Stomach (tissue), 4 donors: ENCODE data around the gene GFM1.

Experiments used
- POLR2A ChIP-seq, 4 donors: fragments of 450-650 bp; IDR thresholded peaks; one replicate each; pipeline ENCODE4 v1.6.1; 2016; ENCODE audit warnings: antibody characterized with exemption in 4 of 4, control low read depth in 2 of 4, mild to moderate bottlenecking in 1 of 4, moderate library complexity in 1 of 4
- POLR2AphosphoS5 ChIP-seq, 3 donors: sonication (generic); formaldehyde crosslinking; IDR thresholded peaks; one replicate each; pipeline ENCODE4 v1.6.1; 2016; ENCODE audit warnings: antibody characterized with exemption in 3 of 3
- TF ChIP-seq, protein P1 (sequence below), 7 experiments: fragments of 450-650 bp in 4 of 7; fragments of 200-600 bp in 3 of 7; sonication (generic) in 3 of 7; IDR thresholded peaks; one replicate each; pipeline ENCODE4 v1.5.1; 2016 to 2019; ENCODE audit warnings: antibody characterized with exemption in 7 of 7, control low read depth in 2 of 7, mild to moderate bottlenecking in 1 of 7

DNA sequence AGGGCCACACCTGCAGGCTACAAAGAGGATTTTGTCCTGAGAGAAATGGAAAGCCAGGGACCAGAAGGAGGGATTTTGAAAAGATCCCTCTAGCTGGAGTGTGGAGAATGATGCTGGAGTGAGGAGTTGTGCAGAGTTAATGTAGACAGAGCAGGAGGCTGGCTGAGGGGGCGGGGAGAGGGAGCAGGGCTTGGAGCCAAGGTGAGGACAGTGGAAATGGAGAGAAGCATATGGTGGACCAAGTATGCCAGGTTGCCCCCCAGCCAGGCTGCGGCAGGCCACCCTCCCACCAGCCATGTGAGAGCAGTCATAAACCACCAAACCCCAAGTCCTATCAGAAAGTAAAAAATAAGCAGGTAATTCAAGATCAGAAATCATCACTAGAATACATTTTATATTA lies 73.2 kb downstream of the GFM1 start:
- no peak for TF ChIP-seq POLR2AphosphoS5 (IDR thresholded peaks at IDR 0.05)
- TF ChIP-seq, protein P1, sequence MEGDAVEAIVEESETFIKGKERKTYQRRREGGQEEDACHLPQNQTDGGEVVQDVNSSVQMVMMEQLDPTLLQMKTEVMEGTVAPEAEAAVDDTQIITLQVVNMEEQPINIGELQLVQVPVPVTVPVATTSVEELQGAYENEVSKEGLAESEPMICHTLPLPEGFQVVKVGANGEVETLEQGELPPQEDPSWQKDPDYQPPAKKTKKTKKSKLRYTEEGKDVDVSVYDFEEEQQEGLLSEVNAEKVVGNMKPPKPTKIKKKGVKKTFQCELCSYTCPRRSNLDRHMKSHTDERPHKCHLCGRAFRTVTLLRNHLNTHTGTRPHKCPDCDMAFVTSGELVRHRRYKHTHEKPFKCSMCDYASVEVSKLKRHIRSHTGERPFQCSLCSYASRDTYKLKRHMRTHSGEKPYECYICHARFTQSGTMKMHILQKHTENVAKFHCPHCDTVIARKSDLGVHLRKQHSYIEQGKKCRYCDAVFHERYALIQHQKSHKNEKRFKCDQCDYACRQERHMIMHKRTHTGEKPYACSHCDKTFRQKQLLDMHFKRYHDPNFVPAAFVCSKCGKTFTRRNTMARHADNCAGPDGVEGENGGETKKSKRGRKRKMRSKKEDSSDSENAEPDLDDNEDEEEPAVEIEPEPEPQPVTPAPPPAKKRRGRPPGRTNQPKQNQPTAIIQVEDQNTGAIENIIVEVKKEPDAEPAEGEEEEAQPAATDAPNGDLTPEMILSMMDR (IDR thresholded peaks at IDR 0.05): no peak
- TF ChIP-seq POLR2A (IDR thresholded peaks at IDR 0.05): no peak
